ENCODE measurements around the gene BFSP1. TPM values are rescaled to one million over a fixed set of nuclear protein-coding genes. Genes with fewer than 3 reads are reported as not detected.

Gene BFSP1
- total RNA-seq, 4 donors from 2014 or later = 0.57 to 2.5 TPM; not detected in 2

GRCh38 chr20:17525132-17525531, 6.0 kb downstream of the BFSP1 start:
- Histone ChIP-seq H3K27ac (no peak overlapping the region), H3K9me3 (no peaks in the 10 kb centered on the region), H3K36me3 (no peaks in the 10 kb centered on the region), H3K27me3 (no peaks in the 10 kb centered on the region), H3K4me3 (no peak overlapping the region), H3K4me1 (no peaks in the 10 kb centered on the region)
- no peak for DNase-seq
- TF ChIP-seq POLR2A (IDR thresholded peaks at IDR 0.05) = no peak

DNA sequence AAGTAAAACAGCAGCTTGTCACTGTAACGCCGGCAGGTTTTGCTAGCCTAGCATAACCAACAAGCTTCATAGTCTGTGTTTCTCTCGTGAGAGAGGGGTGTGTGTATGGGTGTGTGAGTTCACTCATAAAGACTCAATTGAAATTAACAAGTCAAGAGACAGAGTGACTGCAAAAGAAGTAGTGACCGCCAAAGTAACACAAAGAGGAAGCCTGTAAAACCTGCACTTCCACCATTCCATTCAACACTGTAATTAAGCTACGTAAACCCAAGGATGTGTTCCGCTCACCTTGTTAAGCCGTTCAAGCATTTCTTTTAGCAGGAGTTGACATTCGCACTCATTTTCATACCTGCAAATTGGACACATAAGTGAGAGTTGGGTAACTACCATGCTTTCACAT, 6.6 kb downstream of the BFSP1 start:
- TF ChIP-seq, protein P1, sequence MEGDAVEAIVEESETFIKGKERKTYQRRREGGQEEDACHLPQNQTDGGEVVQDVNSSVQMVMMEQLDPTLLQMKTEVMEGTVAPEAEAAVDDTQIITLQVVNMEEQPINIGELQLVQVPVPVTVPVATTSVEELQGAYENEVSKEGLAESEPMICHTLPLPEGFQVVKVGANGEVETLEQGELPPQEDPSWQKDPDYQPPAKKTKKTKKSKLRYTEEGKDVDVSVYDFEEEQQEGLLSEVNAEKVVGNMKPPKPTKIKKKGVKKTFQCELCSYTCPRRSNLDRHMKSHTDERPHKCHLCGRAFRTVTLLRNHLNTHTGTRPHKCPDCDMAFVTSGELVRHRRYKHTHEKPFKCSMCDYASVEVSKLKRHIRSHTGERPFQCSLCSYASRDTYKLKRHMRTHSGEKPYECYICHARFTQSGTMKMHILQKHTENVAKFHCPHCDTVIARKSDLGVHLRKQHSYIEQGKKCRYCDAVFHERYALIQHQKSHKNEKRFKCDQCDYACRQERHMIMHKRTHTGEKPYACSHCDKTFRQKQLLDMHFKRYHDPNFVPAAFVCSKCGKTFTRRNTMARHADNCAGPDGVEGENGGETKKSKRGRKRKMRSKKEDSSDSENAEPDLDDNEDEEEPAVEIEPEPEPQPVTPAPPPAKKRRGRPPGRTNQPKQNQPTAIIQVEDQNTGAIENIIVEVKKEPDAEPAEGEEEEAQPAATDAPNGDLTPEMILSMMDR (IDR thresholded peaks at IDR 0.05) = no peak
- TF ChIP-seq POLR2A (IDR thresholded peaks at IDR 0.05) = no peak
- Histone ChIP-seq H3K4me3 (no peak overlapping the region), H3K27me3 (no peaks in the 10 kb centered on the region), H3K27ac (no peak overlapping the region), H3K4me1 (no peaks in the 10 kb centered on the region), H3K36me3 (no peaks in the 10 kb centered on the region), H3K9me3 (no peaks in the 10 kb centered on the region)
- no peak for DNase-seq

- no peak for DNase-seq
- H3K4me3 ChIP-seq = no peak overlapping the region
- H3K36me3 ChIP-seq = no peaks in the 10 kb centered on the region
- H3K9me3 ChIP-seq = no peaks in the 10 kb centered on the region
- no peaks in the 10 kb centered on the region for H3K4me1 ChIP-seq
- H3K27me3 ChIP-seq = no peaks in the 10 kb centered on the region
- no peak for TF ChIP-seq POLR2A (IDR thresholded peaks at IDR 0.05)
- TF ChIP-seq, protein P1 (IDR thresholded peaks at IDR 0.05) = no peak
- no peak overlapping the region for H3K27ac ChIP-seq
Measured at GRCh38 chr20:17523326-17523725, 7.9 kb downstream of the BFSP1 start.

- no peak for TF ChIP-seq POLR2A (IDR thresholded peaks at IDR 0.05)
- TF ChIP-seq, protein P1 (IDR thresholded peaks at IDR 0.05) = no peak
- Histone ChIP-seq H3K9me3 (no peaks in the 10 kb centered on the region), H3K4me1 (no peaks in the 10 kb centered on the region), H3K4me3 (no peak overlapping the region), H3K36me3 (no peaks in the 10 kb centered on the region), H3K27ac (no peak overlapping the region), H3K27me3 (no peaks in the 10 kb centered on the region)
- DNase-seq = no peak
Measured at GRCh38 chr20:17522528-17522927, 8.7 kb downstream of the BFSP1 start.

DNA sequence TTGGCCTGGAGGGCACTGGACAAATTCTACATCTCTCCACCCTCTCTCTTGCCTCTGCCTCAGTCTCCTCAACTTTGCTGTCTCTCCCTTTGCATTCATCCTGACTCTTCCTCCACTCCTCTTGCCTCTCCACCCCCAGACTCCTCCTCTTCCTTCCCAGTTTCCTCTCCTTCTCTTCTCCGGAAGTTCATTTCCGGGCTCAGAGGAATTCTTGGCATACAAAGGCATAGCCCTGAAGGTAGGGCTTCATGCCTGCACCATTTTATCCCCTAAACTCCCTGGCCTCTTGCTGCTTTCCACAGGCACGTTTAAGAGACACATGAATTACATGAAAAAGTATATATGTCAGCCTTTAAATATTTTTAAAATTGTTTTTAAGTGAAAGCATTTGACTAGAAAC, 10.6 kb downstream of the BFSP1 start:
- no peak overlapping the region for H3K4me3 ChIP-seq
- H3K9me3 ChIP-seq = no peaks in the 10 kb centered on the region
- no peak overlapping the region for H3K27ac ChIP-seq
- no peak for TF ChIP-seq POLR2A (IDR thresholded peaks at IDR 0.05)
- TF ChIP-seq, protein P1 (IDR thresholded peaks at IDR 0.05) = no peak
- no peaks in the 10 kb centered on the region for H3K36me3 ChIP-seq
- no peaks in the 10 kb centered on the region for H3K27me3 ChIP-seq
- H3K4me1 ChIP-seq = no peaks in the 10 kb centered on the region
- DNase-seq = no peak

DNA sequence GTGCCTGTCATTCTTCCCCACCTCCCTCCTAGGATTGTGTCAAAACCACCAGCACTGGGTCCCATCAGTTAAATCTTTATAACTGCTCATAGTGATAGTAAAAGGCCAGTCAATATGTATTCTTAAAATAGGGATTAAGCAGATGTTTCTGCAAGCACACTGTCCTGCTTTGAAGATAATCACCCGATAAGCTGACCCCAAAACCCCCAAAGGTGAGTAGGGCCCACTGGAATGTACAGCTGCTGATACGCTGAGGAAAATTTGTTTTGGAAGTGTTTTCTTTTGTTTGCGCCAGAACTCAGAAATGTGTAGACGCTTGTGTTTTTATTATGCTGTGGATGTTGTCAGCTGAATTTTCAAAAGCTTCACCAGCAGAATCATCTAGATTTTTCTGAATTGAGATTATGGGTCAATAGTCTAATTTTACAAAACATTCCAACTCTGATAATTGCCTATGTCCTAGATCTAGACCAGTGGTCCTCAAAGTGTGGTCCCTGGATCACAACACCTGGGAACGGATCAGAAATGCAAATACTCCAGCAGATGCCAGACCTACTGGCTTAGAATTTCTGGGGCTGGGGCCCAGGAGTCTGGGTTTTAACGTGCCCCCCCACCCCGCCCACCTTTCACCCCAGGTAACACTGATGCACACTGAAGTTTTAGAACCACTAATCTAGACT, 11.4 kb downstream of the BFSP1 start:
- TF ChIP-seq POLR2A (IDR thresholded peaks at IDR 0.05) = no peak
- TF ChIP-seq, protein P1 (IDR thresholded peaks at IDR 0.05) = no peak
- no peak overlapping the region for H3K4me3 ChIP-seq
- DNase-seq = no peak
- H3K27me3 ChIP-seq = no peaks in the 10 kb centered on the region
- H3K27ac ChIP-seq = no peak overlapping the region
- H3K4me1 ChIP-seq = no peaks in the 10 kb centered on the region
- no peaks in the 10 kb centered on the region for H3K9me3 ChIP-seq
- H3K36me3 ChIP-seq = no peaks in the 10 kb centered on the region
